Gastroesophageal sphincter (tissue), 4 donors: ENCODE data around the gene ABCC5. TPM values are rescaled to one million over a fixed set of nuclear protein-coding genes. Genes with fewer than 3 reads are reported as not detected.

Source experiments
- ATAC-seq: fragments of 150-250 bp; one replicate; pipeline ENCODE4 v1.9.1; 2016; ENCODE audit warnings: mild to moderate bottlenecking, moderate library complexity
- H3K27ac ChIP-seq, 4 donors: fragments of 200-600 bp; sonication (generic) in 3 of 4; 1 replicate in 3 of 4; 2 replicates in 1 of 4; pipeline ENCODE4 v1.5.1; 2016 to 2019
- H3K27me3 ChIP-seq: fragments of 200-600 bp; sonication (generic); one replicate; pipeline ENCODE4 v1.5.1; 2019
- H3K36me3 ChIP-seq, 2 donors: fragments of 200-600 bp; sonication (generic); one replicate each; pipeline ENCODE4 v1.5.1; 2019; ENCODE audit warnings: control low read depth in 1 of 2
- H3K4me1 ChIP-seq, 3 donors: fragments of 200-600 bp; sonication (generic); 1 replicate in 2 of 3; 2 replicates in 1 of 3; pipeline ENCODE4 v1.5.1; 2016 to 2019; ENCODE audit warnings: control low read depth in 2 of 3
- H3K4me3 ChIP-seq, 2 donors: fragments of 200-600 bp; sonication (generic); one replicate each; pipeline ENCODE4 v1.5.1; 2019; ENCODE audit warnings: mild to moderate bottlenecking in 1 of 2, moderate library complexity in 1 of 2
- H3K9me3 ChIP-seq, 3 donors: fragments of 200-600 bp; sonication (generic); one replicate each; pipeline ENCODE4 v1.5.1; 2017 to 2019; ENCODE audit warnings: control low read depth in 2 of 3
- EP300 ChIP-seq: sonication (generic); formaldehyde crosslinking; IDR thresholded peaks from one replicate; pipeline ENCODE4 v1.6.1; 2017; ENCODE audit warnings: antibody characterized with exemption, mild to moderate bottlenecking
- POLR2A ChIP-seq, 2 donors: fragments of 450-650 bp; IDR thresholded peaks; one replicate each; pipeline ENCODE4 v1.6.1; 2017; ENCODE audit warnings: antibody characterized with exemption in 2 of 2, mild to moderate bottlenecking in 2 of 2, moderate library complexity in 1 of 2
- POLR2AphosphoS5 ChIP-seq: sonication (generic); formaldehyde crosslinking; IDR thresholded peaks from one replicate; pipeline ENCODE4 v1.6.1; 2017; ENCODE audit warnings: antibody characterized with exemption
- WGBS, 2 donors: methylation state at CpG; one replicate each; pipeline ENCODE4 v1.1.5; 2018; ENCODE audit warnings: low coverage in 1 of 2; 5-methylcytosine and 5-hydroxymethylcytosine counted together
- total RNA-seq, 4 donors: library from RNA; depleted of rRNA; stranded (reverse); fragments of >200 nt; gene quantifications; one replicate each; pipeline ENCODE4 v1.1.0, GENCODE V29; 2016
- TF ChIP-seq, protein P1 (sequence below), 4 experiments: fragments of 200-600 bp in 2 of 4; fragments of 450-650 bp in 2 of 4; sonication (generic) in 1 of 4; IDR thresholded peaks; one replicate each; pipeline ENCODE4 v1.5.1; 2017 to 2019; ENCODE audit warnings: antibody characterized with exemption in 4 of 4, mild to moderate bottlenecking in 2 of 4, moderate library complexity in 2 of 4

The ABCC5 gene
- total RNA-seq, 4 donors from 2014 or later = 16.2 to 25.1 (median 17.5) TPM

- no peak overlapping the region for H3K27ac ChIP-seq
- H3K4me1 ChIP-seq = no peaks in the 10 kb centered on the region
- 70 to 79% methylated on average over 2 of the region's 14 CpGs for WGBS, 2 donors
- ATAC-seq = no peak
- no peak for TF ChIP-seq POLR2A (IDR thresholded peaks at IDR 0.05)
- TF ChIP-seq, protein P1, sequence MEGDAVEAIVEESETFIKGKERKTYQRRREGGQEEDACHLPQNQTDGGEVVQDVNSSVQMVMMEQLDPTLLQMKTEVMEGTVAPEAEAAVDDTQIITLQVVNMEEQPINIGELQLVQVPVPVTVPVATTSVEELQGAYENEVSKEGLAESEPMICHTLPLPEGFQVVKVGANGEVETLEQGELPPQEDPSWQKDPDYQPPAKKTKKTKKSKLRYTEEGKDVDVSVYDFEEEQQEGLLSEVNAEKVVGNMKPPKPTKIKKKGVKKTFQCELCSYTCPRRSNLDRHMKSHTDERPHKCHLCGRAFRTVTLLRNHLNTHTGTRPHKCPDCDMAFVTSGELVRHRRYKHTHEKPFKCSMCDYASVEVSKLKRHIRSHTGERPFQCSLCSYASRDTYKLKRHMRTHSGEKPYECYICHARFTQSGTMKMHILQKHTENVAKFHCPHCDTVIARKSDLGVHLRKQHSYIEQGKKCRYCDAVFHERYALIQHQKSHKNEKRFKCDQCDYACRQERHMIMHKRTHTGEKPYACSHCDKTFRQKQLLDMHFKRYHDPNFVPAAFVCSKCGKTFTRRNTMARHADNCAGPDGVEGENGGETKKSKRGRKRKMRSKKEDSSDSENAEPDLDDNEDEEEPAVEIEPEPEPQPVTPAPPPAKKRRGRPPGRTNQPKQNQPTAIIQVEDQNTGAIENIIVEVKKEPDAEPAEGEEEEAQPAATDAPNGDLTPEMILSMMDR (IDR thresholded peaks at IDR 0.05) = no peak
- TF ChIP-seq EP300 = no peak
- TF ChIP-seq POLR2AphosphoS5 = no peak
- no peak overlapping the region for H3K4me3 ChIP-seq
- no peaks in the 10 kb centered on the region for H3K36me3 ChIP-seq
- H3K27me3 ChIP-seq = peaks cover 3% of the 10 kb centered on the region
- no peaks in the 10 kb centered on the region for H3K9me3 ChIP-seq
Observed at GRCh38 chr3:183909030-183909600, 108.6 kb downstream of the ABCC5 start.

DNA sequence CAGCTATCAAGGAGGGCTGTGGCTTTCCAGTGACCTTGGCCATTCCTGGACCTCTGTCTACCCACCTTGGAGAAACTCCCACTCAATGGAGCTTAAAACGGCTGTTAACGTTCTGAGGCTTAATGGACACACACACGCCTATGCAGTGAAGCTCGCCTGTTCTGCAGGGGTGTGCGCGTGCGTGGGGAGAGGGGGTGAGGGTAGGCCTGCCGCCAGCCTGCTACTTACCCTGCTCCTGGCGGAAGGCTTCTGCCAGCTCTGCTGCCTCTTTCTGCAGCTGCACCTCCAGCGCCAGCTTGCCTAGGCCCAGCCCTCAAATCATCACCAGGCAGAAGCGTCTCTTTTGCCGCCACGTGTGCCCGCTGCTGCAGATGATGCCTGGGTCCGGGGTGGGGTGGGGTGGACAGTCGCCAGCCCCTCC, 109.8 kb downstream of the ABCC5 start:
- no peaks in the 10 kb centered on the region for H3K36me3 ChIP-seq
- H3K27ac ChIP-seq = no peak overlapping the region
- H3K4me1 ChIP-seq = no peaks in the 10 kb centered on the region
- ATAC-seq = no peak
- no peaks in the 10 kb centered on the region for H3K9me3 ChIP-seq
- WGBS, 2 donors = no CpG with 5 or more reads among the region's 16 CpGs
- TF ChIP-seq, protein P1 (IDR thresholded peaks at IDR 0.05) = no peak
- TF ChIP-seq EP300 (no peak), POLR2A (IDR thresholded peaks at IDR 0.05) (no peak), POLR2AphosphoS5 (no peak)
- peaks cover 8% of the 10 kb centered on the region for H3K27me3 ChIP-seq
- H3K4me3 ChIP-seq = no peak overlapping the region

DNA sequence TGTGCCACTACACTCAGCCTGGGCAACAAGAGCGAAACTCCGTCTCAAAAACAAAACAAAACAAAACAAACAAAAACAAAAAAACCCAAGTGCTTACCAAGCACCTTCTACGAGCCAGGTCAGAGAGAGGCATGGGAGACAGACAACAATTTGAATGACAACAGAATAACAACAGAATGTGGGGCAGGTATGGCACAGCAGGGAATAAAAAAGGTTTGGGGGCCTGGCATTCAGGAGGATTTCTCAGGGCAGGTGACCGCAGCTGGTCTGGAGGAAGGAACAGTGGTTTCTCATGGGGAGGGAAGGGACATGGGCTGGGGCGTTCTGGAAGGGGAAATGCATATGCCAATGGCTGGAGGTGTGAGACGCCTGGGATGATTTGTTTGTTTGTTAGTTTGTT, 110.5 kb downstream of the ABCC5 start:
- no peak for ATAC-seq
- no peaks in the 10 kb centered on the region for H3K9me3 ChIP-seq
- 44 to 70% methylated on average over 3 to 6 of the region's 6 CpGs for WGBS, 2 donors
- no peaks in the 10 kb centered on the region for H3K4me1 ChIP-seq
- H3K4me3 ChIP-seq = no peak overlapping the region
- TF ChIP-seq POLR2AphosphoS5 (no peak), POLR2A (IDR thresholded peaks at IDR 0.05) (no peak), EP300 (no peak)
- TF ChIP-seq, protein P1 (IDR thresholded peaks at IDR 0.05) = no peak
- H3K27me3 ChIP-seq = peaks cover 8% of the 10 kb centered on the region
- H3K27ac ChIP-seq = no peak overlapping the region
- no peaks in the 10 kb centered on the region for H3K36me3 ChIP-seq

DNA sequence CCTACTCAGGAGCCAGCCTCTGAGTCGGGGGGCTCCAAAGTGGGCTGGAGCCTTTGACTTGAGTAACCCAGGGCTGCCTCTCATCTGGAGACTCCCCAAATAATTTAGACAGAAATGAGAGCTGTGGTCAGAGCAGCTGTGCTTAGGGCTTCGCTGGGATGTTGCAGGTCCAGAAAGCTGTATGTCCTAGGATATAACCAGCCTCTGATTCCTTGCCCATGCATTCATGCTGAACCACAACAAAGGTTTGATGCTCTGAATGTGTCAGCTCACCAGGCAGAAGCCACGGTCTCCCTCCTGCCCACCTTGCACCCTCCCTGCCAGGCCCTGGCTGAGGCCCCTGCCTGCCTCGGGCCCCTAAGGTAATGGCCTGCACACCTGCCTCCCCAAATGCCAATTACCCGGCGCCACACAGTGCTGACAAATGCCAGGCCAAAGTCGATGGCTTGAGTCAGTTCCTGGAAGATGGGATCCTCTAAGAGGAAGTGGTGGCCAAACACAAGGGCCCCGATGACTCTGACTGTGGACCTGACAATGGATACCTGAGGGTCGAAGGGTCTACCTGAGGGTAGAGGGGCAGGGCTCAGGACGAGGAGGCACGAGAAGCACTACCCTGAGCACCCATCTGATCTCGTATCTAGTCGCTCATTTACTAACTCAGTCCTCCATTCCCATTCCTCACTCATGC, 111.3 kb downstream of the ABCC5 start:
- no peak for ATAC-seq
- TF ChIP-seq POLR2AphosphoS5 = no peak
- TF ChIP-seq, protein P1 (IDR thresholded peaks at IDR 0.05) = no peak
- TF ChIP-seq EP300 = no peak
- no peaks in the 10 kb centered on the region for H3K4me1 ChIP-seq
- no peak overlapping the region for H3K4me3 ChIP-seq
- peaks cover 14% of the 10 kb centered on the region for H3K27me3 ChIP-seq
- WGBS, 2 donors = no CpG with 5 or more reads among the region's 13 CpGs
- no peak overlapping the region for H3K27ac ChIP-seq
- no peaks in the 10 kb centered on the region for H3K9me3 ChIP-seq
- H3K36me3 ChIP-seq = no peaks in the 10 kb centered on the region
